HG03457 (cell line): Measurements from ENCODE around the gene PRMT7.

Experiments
- ATAC-seq: cut with Tn5 transposase; IDR thresholded peaks from one replicate; pipeline ENCODE4 v1.9.1; 2021; ENCODE audit warnings: moderate number of reproducible peaks; ENCODE audit not compliant: unreplicated experiment

The PRMT7 gene

GRCh38 chr16:68310774-68311511 is at the start of gene PRMT7, which contains the start of gene SLC7A6OS:
Gene PRMT7 (plus strand): TSS chr16:68311019. CDS start chr16:68315980, 4,961 bp downstream.
Gene SLC7A6OS (minus strand): TSS chr16:68310946. CDS start chr16:68310926, 20 bp downstream.
- ATAC-seq, result peak; percentile 86

GRCh38 chr16:68263559-68264127 is 47.2 kb upstream of the PRMT7 start:
- ATAC-seq, result no peak

GRCh38 chr16:68264128-68265077 is 46.4 kb upstream of the PRMT7 start, which contains the start of gene SLC7A6:
Gene SLC7A6 (plus strand): TSS chr16:68264526. CDS start chr16:68274727, 10,201 bp downstream.
- ATAC-seq, result peak; percentile 53

GRCh38 chr16:68265078-68265920 is 45.5 kb upstream of the PRMT7 start:
- no peak for ATAC-seq

GRCh38 chr16:68267612-68268405 is 43.0 kb upstream of the PRMT7 start:
- ATAC-seq, result no peak

- no peak for ATAC-seq
These were observed 41.0 kb upstream of the PRMT7 start for GRCh38 chr16:68269793-68270192.

- ATAC-seq, result no peak
These were observed 40.5 kb upstream of the PRMT7 start for GRCh38 chr16:68270353-68270752.

- ATAC-seq, result no peak
These were observed 38.2 kb upstream of the PRMT7 start for GRCh38 chr16:68272507-68273209.

- ATAC-seq, result no peak
These were observed 37.4 kb upstream of the PRMT7 start for GRCh38 chr16:68273459-68273858.

- no peak for ATAC-seq
These were observed 36.9 kb upstream of the PRMT7 start for GRCh38 chr16:68273896-68274295.

GRCh38 chr16:68274441-68274840 is 36.4 kb upstream of the PRMT7 start:
- ATAC-seq, result no peak

GRCh38 chr16:68275611-68276191 is 35.1 kb upstream of the PRMT7 start:
- ATAC-seq, result peak; percentile 49

GRCh38 chr16:68276223-68276622 is 34.6 kb upstream of the PRMT7 start:
- ATAC-seq, result no peak

GRCh38 chr16:68279726-68280558 is 30.9 kb upstream of the PRMT7 start:
- ATAC-seq, result no peak

GRCh38 chr16:68281368-68282063 is 29.3 kb upstream of the PRMT7 start:
- no peak for ATAC-seq

- ATAC-seq, result no peak
These were observed 28.8 kb upstream of the PRMT7 start for GRCh38 chr16:68282064-68282452.

GRCh38 chr16:68283346-68283745 is 27.5 kb upstream of the PRMT7 start:
- ATAC-seq, result no peak
